Ascending aorta (tissue), 2 donors: ENCODE data around the gene FXYD3. TPM values are rescaled to one million over a fixed set of nuclear protein-coding genes. Genes with fewer than 3 reads are reported as not detected.

Experiments
- DNase-seq, 2 donors: peaks; one replicate each; pipeline ENCODE4 v3.0.0-alpha.2; 2019; ENCODE audit warnings: low spot score in 2 of 2
- H3K27ac ChIP-seq, 2 donors: fragments of 200-600 bp; sonication (generic); one replicate each; pipeline ENCODE4 v1.5.1; 2016 to 2017; ENCODE audit warnings: mild to moderate bottlenecking in 1 of 2
- H3K27me3 ChIP-seq: fragments of 200-600 bp; sonication (generic); one replicate; pipeline ENCODE4 v1.5.1; 2017
- H3K36me3 ChIP-seq, 2 donors: fragments of 200-600 bp; sonication (generic); one replicate each; pipeline ENCODE4 v1.5.1; 2016
- H3K4me1 ChIP-seq, 2 donors: fragments of 200-600 bp; sonication (generic); one replicate each; pipeline ENCODE4 v1.5.1; 2016 to 2017; ENCODE audit warnings: mild to moderate bottlenecking in 1 of 2
- H3K4me3 ChIP-seq, 2 donors: fragments of 200-600 bp; sonication (generic); one replicate each; pipeline ENCODE4 v1.5.1; 2016 to 2017; ENCODE audit warnings: mild to moderate bottlenecking in 1 of 2
- H3K9me3 ChIP-seq, 2 donors: fragments of 200-600 bp; sonication (generic); one replicate each; pipeline ENCODE4 v1.5.1; 2016
- CTCF ChIP-seq, 3 experiments: fragments of 200-600 bp in 2 of 3; fragments of 450-650 bp in 1 of 3; sonication (generic) in 2 of 3; IDR thresholded peaks; one replicate each; pipeline ENCODE4 v1.5.1; 2016 to 2019; ENCODE audit warnings: antibody characterized with exemption in 3 of 3, mild to moderate bottlenecking in 1 of 3, moderate library complexity in 1 of 3
- intact Hi-C: fragments of 100-400 bp; cut with DNase I; formaldehyde crosslinking; loops from one replicate; pipeline ENCODE4 v1.15.1; 2023
- total RNA-seq: library from RNA; depleted of rRNA; stranded (reverse); fragments of >200 nt; gene quantifications from one replicate; pipeline ENCODE4 v1.1.0, GENCODE V29; 2016

The FXYD3 gene
- total RNA-seq, 1 donor from 2014 or later, result not detected

DNA sequence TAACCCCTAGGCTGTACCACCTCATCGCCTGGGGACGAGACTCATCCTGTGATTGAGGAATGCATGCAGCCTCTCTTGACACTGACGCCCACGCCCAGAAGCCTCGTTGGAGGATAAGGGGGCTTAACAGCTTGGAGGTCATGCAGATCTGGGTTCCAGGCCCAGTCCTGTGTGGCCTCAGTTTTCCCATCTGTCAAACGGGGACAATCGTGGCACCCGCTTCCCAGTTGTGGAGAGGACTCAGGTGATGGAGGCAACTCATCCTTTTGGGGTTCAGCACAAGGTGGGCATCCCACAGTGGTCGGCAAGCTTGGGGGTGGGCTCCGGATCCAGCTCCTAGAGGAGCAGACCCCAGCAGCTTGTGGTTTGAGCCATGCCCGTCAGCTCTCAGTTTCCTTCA, 20.6 kb downstream of the FXYD3 start:
- intact Hi-C loops, result no loop called here
- TF ChIP-seq CTCF (IDR thresholded peaks at IDR 0.05), result no peak
- peaks cover 12 to 24% of the 10 kb centered on the region in 2 donors for H3K4me1 ChIP-seq
- no peak for DNase-seq
- H3K4me3 ChIP-seq, result no peak overlapping the region
- no peaks in the 10 kb centered on the region for H3K36me3 ChIP-seq
- no peaks in the 10 kb centered on the region for H3K27me3 ChIP-seq
- H3K27ac ChIP-seq, result peak overlapping the region in 1 of 2 donors; percentile 8
- H3K9me3 ChIP-seq, result no peaks in the 10 kb centered on the region

DNA sequence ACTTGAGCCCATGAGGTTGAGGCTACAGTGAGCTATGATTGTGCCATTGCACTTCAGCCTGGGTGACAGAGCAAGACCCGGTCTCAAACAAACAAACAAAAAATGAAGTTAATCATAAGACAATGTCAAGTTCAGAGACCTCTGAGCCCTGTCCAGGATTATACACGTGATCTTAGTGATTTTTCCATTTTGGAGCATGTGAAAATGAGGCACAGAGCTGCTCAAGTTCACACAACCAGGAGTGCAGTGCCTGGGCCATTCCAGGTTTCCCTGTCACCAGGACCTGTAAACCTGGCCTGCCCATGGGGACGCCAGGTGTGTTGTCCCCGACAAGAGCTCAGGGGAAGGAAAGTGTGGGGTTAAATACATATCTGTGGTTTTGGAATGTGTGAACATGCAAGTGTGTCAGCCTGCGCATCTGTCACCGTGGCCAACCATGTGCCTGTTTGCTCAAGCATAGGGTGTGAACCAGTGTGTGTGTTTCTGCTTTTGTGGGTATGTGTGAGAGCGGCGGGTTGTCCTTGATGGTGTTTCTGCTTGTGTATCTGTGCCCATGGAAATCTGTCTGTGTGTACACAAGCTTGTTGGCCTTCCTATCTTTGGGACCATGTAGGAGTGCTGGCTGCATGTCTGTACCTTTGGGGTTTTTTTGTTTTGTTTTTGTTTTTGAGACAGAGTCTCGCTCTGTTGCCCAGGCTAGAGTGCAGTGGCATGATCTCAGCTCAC, 21.5 kb downstream of the FXYD3 start:
- no peaks in the 10 kb centered on the region for H3K36me3 ChIP-seq
- H3K27ac ChIP-seq, result no peak overlapping the region
- H3K27me3 ChIP-seq, result no peaks in the 10 kb centered on the region
- no peak overlapping the region for H3K4me3 ChIP-seq
- no peak for TF ChIP-seq CTCF (IDR thresholded peaks at IDR 0.05)
- H3K4me1 ChIP-seq, result peaks cover 12 to 27% of the 10 kb centered on the region in 2 donors
- DNase-seq, result no peak
- no peaks in the 10 kb centered on the region for H3K9me3 ChIP-seq
- intact Hi-C loops, result no loop called here

DNA sequence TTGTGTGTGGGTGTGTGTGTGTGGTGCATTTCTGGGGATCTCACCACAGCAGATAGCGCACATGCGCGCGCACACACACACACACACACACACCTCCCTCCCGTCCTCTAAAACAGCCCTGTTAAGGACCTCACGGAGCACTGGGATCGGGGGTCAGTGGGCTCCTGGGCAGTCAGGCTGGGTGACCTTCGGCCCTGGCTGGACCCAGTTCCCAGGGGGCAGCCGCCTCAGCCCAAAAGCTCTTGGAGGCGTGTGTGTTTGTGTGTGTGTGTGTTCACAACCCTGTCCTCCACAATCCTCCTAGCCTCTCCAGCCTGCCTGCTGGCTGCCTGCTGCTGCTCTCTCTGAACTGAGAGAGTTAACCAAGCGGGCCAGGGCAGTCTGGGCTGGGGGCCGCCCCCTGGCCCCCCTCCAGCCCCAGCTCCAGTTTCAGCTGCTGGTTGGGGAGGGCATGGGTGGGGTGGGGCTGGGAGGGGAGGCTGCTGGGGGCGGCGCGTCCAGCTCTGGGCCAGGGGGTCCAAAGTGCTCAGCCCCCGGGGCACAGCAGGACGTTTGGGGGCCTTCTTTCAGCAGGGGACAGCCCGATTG, 22.8 kb downstream of the FXYD3 start, which contains the start of gene FXYD1:
FXYD1 (plus strand) TSS at position 520 of the 588 bp plus-strand sequence. CDS start 1,256 bp downstream, outside the sequence.
- H3K27ac ChIP-seq, result peak within 1 kb of the TSS; percentile 94 to 96
- H3K27me3 ChIP-seq, result no peaks in the 10 kb centered on the region
- peaks cover 12 to 34% of the 10 kb centered on the region in 2 donors for H3K4me1 ChIP-seq
- H3K36me3 ChIP-seq, result no peaks in the 10 kb centered on the region
- peak within 1 kb of the TSS; percentile 52 to 66 for H3K4me3 ChIP-seq
- no peak for DNase-seq
- intact Hi-C loops, result loop anchor here (2.0 kb wide), 1 partner anchor 140 kb away; no protein-coding TSS in a partner anchor
- TF ChIP-seq CTCF (IDR thresholded peaks at IDR 0.05), result no peak
- no peaks in the 10 kb centered on the region for H3K9me3 ChIP-seq

GRCh38 chr19:35140207-35140961, 24.8 kb downstream of the FXYD3 start:
- H3K27ac ChIP-seq, result peak overlapping the region; percentile 94 to 96
- no peaks in the 10 kb centered on the region for H3K36me3 ChIP-seq
- no peaks in the 10 kb centered on the region for H3K9me3 ChIP-seq
- intact Hi-C loops, result loop anchor here (2.0 to 10.0 kb wide), 3 partner anchors 126 to 1346 kb away; partner anchors contain the start of genes IGFLR1, KCTD15, LIN37 and PSENEN
- H3K4me1 ChIP-seq, result peaks cover 12 to 34% of the 10 kb centered on the region in 2 donors
- no peak for TF ChIP-seq CTCF (IDR thresholded peaks at IDR 0.05)
- no peak for DNase-seq
- no peaks in the 10 kb centered on the region for H3K27me3 ChIP-seq
- H3K4me3 ChIP-seq, result peak overlapping the region; percentile 52 to 66

DNA sequence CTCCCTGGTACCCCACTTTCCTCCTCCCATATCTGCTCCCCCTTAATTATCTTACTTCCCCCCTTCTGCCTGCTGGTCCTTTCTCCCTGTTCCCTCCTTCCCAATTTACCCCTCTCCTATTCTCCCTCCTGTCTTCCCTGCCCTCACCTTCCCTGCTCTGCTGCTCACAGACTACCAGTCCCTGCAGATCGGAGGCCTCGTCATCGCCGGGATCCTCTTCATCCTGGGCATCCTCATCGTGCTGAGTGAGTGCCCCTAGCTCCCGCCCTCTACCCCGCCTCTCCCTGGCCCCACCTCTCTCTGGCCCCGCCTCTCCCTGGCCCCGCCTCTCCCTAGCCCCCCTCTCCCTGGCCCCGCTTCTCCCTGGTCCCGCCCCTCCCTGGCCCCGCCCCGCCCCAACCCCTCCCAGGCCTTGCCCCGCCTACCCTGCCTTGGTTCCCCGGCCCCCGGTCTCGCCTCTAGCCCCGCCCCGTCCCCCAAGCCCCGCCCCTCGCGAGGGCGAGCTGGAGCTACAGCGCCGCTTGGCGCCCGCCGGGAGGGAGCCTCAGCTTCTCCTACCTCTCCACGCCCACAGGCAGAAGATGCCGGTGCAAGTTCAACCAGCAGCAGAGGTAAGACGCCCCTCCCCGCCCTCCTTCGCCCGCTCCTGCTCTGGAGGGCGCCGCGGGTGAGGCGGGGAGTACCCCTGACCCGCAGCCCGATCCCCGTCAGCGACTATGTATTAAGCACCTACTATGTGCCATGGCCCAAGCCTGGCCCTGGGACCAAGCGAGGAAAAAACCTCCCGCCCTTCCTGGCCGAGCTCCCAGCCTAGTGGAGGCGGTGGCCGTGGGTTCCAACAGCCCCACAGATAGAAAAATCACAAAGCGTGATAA, 25.6 kb downstream of the FXYD3 start:
- intact Hi-C loops, result loop anchor here (1.0 to 10.0 kb wide), 6 partner anchors 13 to 1346 kb away; partner anchors contain the start of genes FXYD5, IGFLR1, KCTD15 and LIN37
- peak; percentile 77 to 96 for DNase-seq
- peak overlapping the region; percentile 94 to 96 for H3K27ac ChIP-seq
- H3K27me3 ChIP-seq, result no peaks in the 10 kb centered on the region
- peak; percentile 27 to 75 (median 45) for TF ChIP-seq CTCF (IDR thresholded peaks at IDR 0.05)
- H3K4me1 ChIP-seq, result peaks cover 12 to 31% of the 10 kb centered on the region in 2 donors
- no peaks in the 10 kb centered on the region for H3K9me3 ChIP-seq
- peak overlapping the region; percentile 52 to 66 for H3K4me3 ChIP-seq
- H3K36me3 ChIP-seq, result no peaks in the 10 kb centered on the region
